HG03045 (cell line): ENCODE results near the gene FRMD7.

Source experiments
- ATAC-seq: cut with Tn5 transposase; IDR thresholded peaks from one replicate; pipeline ENCODE4 v1.9.1; 2021; ENCODE audit warnings: mild to moderate bottlenecking, moderate library complexity; ENCODE audit not compliant: unreplicated experiment

FRMD7 gene

GRCh38 chrX:132040066-132040465, 87.8 kb downstream of the FRMD7 start:
- no peak for ATAC-seq

DNA sequence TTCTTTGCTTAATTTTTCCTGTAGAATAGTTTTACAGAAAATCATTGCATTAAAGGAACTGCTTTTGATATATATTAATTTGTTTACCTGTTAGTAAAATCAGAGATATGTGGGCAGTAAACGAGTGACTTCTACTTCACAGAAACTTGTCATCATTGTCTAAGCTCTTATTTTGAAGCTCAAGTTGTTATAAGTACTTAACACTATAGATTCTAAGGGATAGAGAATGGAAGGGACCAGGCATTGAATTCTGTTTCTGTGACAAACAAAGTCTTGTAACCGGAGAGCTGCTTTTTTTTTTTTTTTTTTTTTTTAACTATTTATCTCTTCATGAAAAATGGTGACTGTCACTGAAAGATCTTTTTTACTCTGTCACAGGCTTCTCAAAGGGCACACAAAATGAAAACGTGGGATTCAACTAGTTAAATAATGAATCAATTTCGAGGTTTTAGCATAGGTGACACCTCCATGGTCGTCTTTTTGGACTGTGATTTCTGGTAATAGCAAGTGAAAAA, 90.3 kb downstream of the FRMD7 start:
- no peak for ATAC-seq

- no peak for ATAC-seq
Observed at GRCh38 chrX:132034648-132035047, 93.2 kb downstream of the FRMD7 start.

DNA sequence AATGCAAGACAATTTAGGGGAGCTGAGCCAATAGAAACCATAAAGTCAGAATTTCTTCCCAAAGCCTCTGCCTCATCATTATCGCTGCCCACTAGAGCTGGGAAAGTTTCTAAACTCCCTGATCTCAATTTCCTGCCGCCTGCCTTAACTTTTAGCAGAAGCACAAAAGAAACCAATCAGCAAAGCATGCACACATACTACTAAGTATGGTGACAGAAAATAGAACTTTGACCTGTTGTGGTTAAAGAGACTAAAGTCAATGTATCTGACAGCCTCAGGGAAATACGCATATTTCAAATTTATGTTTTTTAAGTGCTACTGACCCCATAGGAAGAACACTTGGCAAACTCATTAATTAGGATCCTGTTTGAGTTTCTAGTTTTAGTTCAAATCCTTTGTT, 94.7 kb downstream of the FRMD7 start:
- no peak for ATAC-seq

- no peak for ATAC-seq
Observed at GRCh38 chrX:132031867-132032266, 96.0 kb downstream of the FRMD7 start.

DNA sequence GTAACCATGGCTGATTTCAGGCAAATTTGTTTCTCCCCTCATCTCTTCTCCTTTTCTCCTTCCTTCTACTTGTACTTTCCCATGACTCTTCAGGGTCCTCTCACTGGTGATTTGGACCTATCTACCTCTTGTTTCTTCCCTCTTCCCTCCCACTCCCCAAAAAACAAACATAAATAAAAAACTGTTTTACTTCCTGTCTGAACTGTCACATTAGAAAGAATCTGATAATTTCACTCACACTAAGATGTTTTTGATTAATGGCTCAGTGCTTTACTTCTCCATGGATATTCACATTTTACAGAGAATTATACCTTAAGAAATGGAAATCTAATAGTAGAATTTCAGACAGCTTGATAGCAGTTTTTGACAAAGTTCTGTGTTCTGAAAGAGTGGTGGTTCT, 97.6 kb downstream of the FRMD7 start:
- ATAC-seq, result no peak
